Natural killer cell treated with Interleukin-12 subunit alpha and Interleukin-12 subunit beta and Interleukin-15 and Interleukin-18, amount 100 ng/mL, for 72 hours (primary cell): ENCODE results near the gene SLC38A2. TPM values are rescaled to one million over a fixed set of nuclear protein-coding genes. Genes with fewer than 3 reads are reported as not detected.
A peak's percentile ranks its signal among the peaks of the same experiment; 100 is the strongest.

Experiments used
- ATAC-seq, 2 donors: fragments of 150-1000 bp; cut with Tn5 transposase in 1 of 2; sonication (Bioruptor Pico), chemical (Tn5 transposase) in 1 of 2; 2 replicates each; pipeline ENCODE4 v1.10.0; 2021
- DNase-seq: peaks from one replicate; pipeline ENCODE4 v3.0.0; 2022; ENCODE audit warnings: low spot score
- H3K27ac Mint-ChIP-seq, 2 donors: 1 replicate in 1 of 2; 2 replicates in 1 of 2; pipeline ENCODE4 v1.8.0; 2022; ENCODE audit warnings: mixed read lengths in 2 of 2, mild to moderate bottlenecking in 1 of 2, moderate library complexity in 1 of 2
- H3K27me3 Mint-ChIP-seq, 2 donors: 1 replicate in 1 of 2; 2 replicates in 1 of 2; pipeline ENCODE4 v1.8.0; 2022; ENCODE audit warnings: mixed read lengths in 2 of 2
- H3K36me3 Mint-ChIP-seq: one replicate; pipeline ENCODE4 v1.8.0; 2022; ENCODE audit warnings: mixed read lengths
- H3K4me1 Mint-ChIP-seq, 2 donors: 1 replicate in 1 of 2; 2 replicates in 1 of 2; pipeline ENCODE4 v1.8.0; 2022; ENCODE audit warnings: low read depth in 2 of 2, mixed read lengths in 2 of 2, mild to moderate bottlenecking in 1 of 2
- H3K4me3 Mint-ChIP-seq: one replicate; pipeline ENCODE4 v1.8.0; 2022; ENCODE audit warnings: mixed read lengths
- H3K9me3 Mint-ChIP-seq: 2 replicates; pipeline ENCODE4 v1.8.0; 2022; ENCODE audit warnings: mixed read lengths
- total RNA-seq, 2 donors: library from RNA; stranded (reverse); gene quantifications; one replicate each; pipeline ENCODE4 v1.2.3, GENCODE V29; 2022

The SLC38A2 gene
- total RNA-seq, 2 donors from 2014 or later: 129 to 192 TPM

DNA sequence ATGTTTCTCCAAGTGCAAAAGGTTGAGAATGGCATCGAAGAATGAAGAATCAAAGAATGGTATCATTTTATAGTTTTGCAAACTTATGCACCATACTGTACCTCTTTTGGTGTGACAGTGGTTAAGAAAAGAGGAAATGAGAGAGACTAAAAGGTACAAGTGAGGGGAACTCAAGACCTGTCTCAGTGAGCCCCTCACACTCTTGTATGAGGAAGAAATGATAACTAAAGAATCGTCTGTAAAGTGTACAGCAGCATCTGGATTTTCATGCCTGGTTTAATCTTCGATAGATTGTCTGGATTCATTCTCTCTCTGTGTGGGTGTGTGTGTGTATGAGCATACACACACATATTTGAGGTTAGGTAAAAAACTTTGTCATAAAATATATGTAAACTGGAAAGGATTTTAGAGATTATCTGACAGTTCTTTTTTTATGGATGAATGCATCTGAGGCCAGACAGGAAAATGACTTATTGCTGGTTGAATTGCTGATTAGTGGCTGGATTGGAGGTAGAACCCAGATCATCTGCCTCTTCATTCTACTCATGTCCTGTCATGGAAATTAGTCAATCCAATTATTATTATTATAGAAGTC, 16.0 kb upstream of the SLC38A2 start:
- ATAC-seq: no peak
- Mint-ChIP-seq H3K27ac (no peak overlapping the region), H3K4me3 (no peak overlapping the region), H3K9me3 (no peaks in the 10 kb centered on the region), H3K27me3 (no peaks in the 10 kb centered on the region), H3K36me3 (no peaks in the 10 kb centered on the region), H3K4me1 (peaks cover 24 to 30% of the 10 kb centered on the region in 2 donors)
- DNase-seq: no peak

DNA sequence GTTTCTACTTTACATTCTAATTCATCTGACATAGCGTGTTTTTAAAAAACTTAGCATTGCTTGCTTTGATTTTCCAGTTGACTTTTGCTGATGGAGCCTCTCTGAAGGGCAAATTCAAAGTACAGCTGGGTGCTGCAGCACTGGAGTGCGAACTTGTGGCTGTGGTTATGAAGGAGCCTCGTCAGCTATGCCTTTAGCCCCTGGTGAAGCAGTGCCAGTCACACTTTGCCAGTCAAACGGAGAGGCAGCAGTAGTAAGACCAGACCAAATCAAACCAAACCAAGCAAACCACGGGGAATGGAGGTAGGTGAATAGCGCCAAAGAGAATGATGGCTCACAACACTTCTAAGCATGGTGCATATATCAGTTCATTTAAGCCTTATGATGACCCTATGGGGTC, 15.1 kb upstream of the SLC38A2 start:
- Mint-ChIP-seq H3K27ac (no peak overlapping the region), H3K4me1 (peaks cover 26 to 32% of the 10 kb centered on the region in 2 donors), H3K9me3 (no peaks in the 10 kb centered on the region), H3K4me3 (peak overlapping the region; percentile 34), H3K27me3 (no peaks in the 10 kb centered on the region), H3K36me3 (no peaks in the 10 kb centered on the region)
- no peak for DNase-seq
- ATAC-seq: no peak

DNA sequence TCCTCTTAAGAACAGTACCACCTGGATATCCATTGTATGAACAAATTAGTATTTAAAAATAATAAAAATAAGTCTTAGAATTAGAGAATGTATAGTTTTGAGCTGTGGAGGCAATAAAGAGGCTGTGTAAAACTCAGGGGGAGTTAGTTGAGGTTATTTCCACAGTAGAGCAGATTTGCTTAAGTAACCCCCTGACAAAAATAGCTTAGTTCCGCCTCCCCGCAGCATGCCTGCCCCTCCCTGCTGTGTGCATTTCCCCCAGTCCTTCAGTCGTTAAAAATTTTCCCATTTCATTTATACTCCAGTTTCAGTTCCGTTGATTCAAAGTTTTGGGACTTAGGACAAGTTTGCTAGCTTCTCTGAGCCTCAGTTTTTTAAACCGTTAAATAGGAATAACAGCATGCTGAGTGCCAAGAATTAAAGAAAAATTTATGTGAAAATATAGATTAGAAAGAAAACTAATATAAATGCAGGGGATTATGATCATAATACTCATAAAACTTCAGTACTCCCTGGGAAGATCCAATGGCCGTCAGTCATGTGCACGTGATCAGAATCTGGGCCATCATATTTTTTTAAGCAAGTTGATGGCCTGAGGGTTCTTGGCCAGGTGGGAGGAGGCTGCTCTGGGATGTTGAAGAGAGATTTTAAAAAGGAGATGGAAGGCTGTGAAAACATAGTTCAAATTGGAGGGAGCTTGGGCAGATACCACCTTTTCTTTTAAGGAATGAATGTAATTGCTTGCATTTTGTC, 14.5 kb upstream of the SLC38A2 start:
- no peak overlapping the region for H3K27ac Mint-ChIP-seq
- DNase-seq: no peak

DNA sequence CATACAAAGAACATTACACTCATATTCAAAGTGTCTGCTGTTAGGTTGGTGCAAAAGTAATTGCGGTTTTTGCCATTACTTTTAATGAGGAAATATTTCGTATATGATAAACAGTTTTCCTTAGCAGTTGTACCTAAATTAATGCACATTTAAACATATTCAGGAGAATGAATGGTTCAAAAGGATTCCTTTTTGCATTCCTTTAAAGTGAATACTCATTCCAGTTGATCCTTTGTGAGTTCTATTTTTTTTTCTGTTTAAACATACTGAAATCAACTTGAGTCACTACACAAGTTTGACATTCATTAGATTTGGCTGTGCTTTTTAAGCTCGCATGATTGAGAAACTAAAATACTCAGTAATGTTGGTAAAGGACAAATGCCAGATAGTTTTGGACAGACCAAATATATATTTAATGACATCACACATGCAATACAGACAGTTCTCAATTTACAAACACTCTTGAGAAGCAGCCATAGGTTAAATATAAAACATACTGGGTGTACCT, 13.8 kb upstream of the SLC38A2 start:
- H3K36me3 Mint-ChIP-seq: no peaks in the 10 kb centered on the region
- H3K27me3 Mint-ChIP-seq: no peaks in the 10 kb centered on the region
- DNase-seq (no peak), ATAC-seq (no peak)
- H3K9me3 Mint-ChIP-seq: no peaks in the 10 kb centered on the region
- no peak overlapping the region for H3K4me3 Mint-ChIP-seq
- no peak overlapping the region for H3K27ac Mint-ChIP-seq
- peaks cover 31 to 36% of the 10 kb centered on the region in 2 donors for H3K4me1 Mint-ChIP-seq

More for the DNA sequence above, 14.5 kb upstream of the SLC38A2 start:
- Mint-ChIP-seq H3K4me1 (peaks cover 31 to 36% of the 10 kb centered on the region in 2 donors), H3K27me3 (no peaks in the 10 kb centered on the region), H3K4me3 (peak overlapping the region; percentile 34), H3K9me3 (no peaks in the 10 kb centered on the region), H3K36me3 (no peaks in the 10 kb centered on the region)
- ATAC-seq: no peak

- Mint-ChIP-seq H3K4me1 (peaks cover 26 to 36% of the 10 kb centered on the region in 2 donors), H3K27ac (no peak overlapping the region), H3K27me3 (no peaks in the 10 kb centered on the region), H3K4me3 (no peak overlapping the region), H3K9me3 (no peaks in the 10 kb centered on the region), H3K36me3 (no peaks in the 10 kb centered on the region)
- no peak for ATAC-seq
- DNase-seq: no peak
Observed at GRCh38 chr12:46385438-46385837, 12.9 kb upstream of the SLC38A2 start.

GRCh38 chr12:46384451-46385309, 12.1 kb upstream of the SLC38A2 start:
- H3K27me3 Mint-ChIP-seq: no peaks in the 10 kb centered on the region
- peak overlapping the region; percentile 82 to 96 for H3K27ac Mint-ChIP-seq
- H3K9me3 Mint-ChIP-seq: no peaks in the 10 kb centered on the region
- ATAC-seq: no peak
- no peaks in the 10 kb centered on the region for H3K36me3 Mint-ChIP-seq
- H3K4me1 Mint-ChIP-seq: peaks cover 25 to 36% of the 10 kb centered on the region in 2 donors
- DNase-seq: no peak
- H3K4me3 Mint-ChIP-seq: peak overlapping the region; percentile 92

DNA sequence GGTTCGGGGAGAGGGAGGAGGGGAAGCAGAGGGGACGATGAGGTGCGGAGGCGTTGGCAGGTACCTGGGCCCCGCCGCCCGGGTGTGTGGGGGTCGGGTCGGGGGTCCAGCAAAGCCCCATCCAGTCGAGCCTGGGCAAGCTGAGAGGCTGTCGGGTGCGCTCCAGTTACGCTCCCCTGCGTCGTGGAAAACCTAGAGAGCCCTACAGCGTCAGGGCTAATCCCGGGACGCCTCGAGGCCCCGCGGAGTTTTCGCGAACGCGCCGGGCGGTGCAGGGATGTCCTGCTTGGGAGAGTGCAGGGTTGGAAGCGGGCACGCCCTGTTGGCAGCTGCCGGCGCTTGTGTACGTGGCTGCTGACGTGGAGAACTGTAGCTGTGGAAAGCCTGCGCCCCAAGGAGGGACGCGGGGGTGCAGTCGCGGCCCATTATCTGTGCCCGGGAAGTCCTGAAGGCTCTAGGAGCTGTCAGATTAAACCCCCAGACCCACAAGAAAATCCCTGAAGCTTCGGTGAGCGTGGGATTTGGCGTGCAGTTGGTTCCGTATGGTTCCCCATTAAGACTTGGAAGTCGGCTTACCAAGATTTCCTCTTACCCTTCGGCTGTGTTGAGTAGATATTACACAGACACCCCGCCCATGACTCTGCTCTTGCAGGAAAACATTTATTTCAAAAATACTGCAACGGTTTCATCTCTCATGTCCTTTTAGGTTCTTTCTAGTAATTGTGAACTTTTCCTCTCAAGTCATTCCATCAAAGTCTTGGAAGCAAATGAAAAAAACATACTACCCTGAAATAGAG, 11.3 kb upstream of the SLC38A2 start:
- peak overlapping the region; percentile 82 to 96 for H3K27ac Mint-ChIP-seq
- H3K36me3 Mint-ChIP-seq: no peaks in the 10 kb centered on the region
- no peaks in the 10 kb centered on the region for H3K27me3 Mint-ChIP-seq
- DNase-seq (peak; percentile 81), ATAC-seq (peak; percentile 76)
- H3K4me3 Mint-ChIP-seq: peak overlapping the region; percentile 92
- no peaks in the 10 kb centered on the region for H3K9me3 Mint-ChIP-seq
- peaks cover 25 to 36% of the 10 kb centered on the region in 2 donors for H3K4me1 Mint-ChIP-seq

DNA sequence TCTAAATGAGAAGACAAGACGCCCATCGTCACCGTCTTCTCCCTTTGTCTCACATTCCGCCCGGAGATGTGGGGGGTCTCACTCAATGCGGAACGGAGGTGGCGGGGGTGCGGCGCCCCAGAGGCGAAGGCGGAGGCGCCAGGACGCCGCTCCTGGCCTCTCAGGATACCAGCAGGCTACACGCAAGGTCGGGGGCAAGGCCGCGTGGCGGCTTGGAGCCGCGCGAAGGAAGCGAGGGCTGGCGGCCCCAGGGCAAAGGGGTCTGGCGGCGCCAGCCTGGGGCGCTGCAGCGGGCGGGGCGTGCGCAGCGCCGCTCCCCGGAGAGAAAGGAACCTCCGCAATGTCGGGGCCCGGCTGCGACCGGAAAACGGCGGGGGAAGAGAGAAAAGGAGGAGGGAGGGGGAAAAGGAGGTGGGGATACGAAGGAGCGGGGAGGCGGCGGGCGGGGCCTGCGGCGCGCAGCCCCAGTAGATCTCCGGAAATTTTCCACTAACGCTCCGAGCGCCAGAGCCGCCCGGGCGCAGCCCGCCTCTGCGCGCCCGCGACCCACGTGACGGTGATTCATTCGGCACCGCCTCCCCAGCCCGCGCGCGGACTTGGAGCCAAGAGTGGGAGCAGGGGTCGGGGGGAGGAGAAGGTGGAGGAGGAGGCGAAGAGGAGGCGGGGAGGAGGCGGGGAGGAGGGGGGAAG, 10.5 kb upstream of the SLC38A2 start:
- Mint-ChIP-seq H3K27ac (peak overlapping the region; percentile 82 to 96), H3K9me3 (no peaks in the 10 kb centered on the region), H3K4me3 (peak overlapping the region; percentile 92), H3K36me3 (no peaks in the 10 kb centered on the region), H3K4me1 (peaks cover 25 to 31% of the 10 kb centered on the region in 2 donors), H3K27me3 (no peaks in the 10 kb centered on the region)
- peak; percentile 95 to 96 for ATAC-seq
- peak; percentile 96 for DNase-seq

GRCh38 chr12:46382408-46382963, 9.9 kb upstream of the SLC38A2 start:
- Mint-ChIP-seq H3K4me3 (peak overlapping the region; percentile 92), H3K27me3 (no peaks in the 10 kb centered on the region), H3K27ac (peak overlapping the region; percentile 82 to 96), H3K4me1 (peaks cover 21 to 27% of the 10 kb centered on the region in 2 donors), H3K9me3 (no peaks in the 10 kb centered on the region), H3K36me3 (no peaks in the 10 kb centered on the region)
- DNase-seq: no peak
- no peak for ATAC-seq

DNA sequence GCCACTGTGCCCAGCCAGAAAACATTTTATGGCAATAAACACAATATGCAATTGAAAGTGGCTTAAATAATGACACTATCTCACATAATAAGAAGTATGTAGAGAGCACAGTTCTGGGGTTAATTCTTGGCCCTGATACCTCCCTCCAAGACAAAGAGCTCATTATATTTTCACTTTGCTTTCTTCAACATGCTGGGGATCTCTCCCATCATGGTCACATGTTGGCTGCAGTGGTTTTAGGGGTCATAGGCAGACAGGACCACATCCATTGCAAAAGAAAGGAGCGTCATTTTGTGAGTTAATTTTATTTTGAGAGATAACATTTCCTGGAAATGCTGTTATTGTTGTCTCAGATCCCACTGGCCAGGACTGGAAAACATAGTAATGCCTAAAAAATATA, 8.3 kb upstream of the SLC38A2 start:
- no peaks in the 10 kb centered on the region for H3K9me3 Mint-ChIP-seq
- no peaks in the 10 kb centered on the region for H3K36me3 Mint-ChIP-seq
- peaks cover 14 to 20% of the 10 kb centered on the region in 2 donors for H3K4me1 Mint-ChIP-seq
- no peak overlapping the region for H3K27ac Mint-ChIP-seq
- H3K4me3 Mint-ChIP-seq: no peak overlapping the region
- DNase-seq (no peak), ATAC-seq (no peak)
- no peaks in the 10 kb centered on the region for H3K27me3 Mint-ChIP-seq

DNA sequence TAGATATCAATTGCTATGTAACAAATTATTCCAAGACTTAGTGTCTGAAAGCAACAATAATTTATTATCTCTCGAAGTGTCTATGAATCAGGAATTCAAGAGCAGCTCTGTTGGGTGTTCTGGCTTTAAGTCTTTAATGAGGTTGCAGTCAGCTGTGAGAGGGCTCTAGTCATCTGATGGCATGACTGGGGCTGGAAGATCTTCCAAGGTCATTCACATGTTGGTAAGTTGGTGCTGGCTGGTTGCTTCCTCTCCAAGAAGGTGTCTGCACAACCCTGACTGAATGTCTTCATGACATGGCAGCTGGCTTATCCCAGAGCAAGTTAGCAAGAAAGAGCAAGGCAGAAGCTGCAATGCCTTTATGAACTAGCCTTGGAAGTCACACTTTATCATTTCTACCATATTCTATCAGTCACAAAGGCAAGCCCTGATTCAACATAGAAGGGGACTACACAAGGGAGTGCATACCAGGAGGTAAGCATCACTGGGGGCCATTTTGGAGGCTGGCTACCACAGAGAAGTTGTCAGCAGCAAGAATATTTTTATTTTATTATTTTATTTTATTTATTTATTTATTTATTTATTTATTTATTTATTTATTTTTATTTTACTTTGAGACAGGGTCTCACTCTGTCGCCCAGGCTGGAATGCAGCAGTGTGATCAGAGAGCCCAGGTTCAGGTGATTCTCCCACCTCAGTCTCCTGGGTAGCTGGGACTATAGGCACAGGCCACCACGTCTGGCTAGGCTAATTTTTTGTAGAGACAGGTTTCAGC, 7.6 kb upstream of the SLC38A2 start:
- ATAC-seq: no peak
- H3K27me3 Mint-ChIP-seq: no peaks in the 10 kb centered on the region
- H3K4me3 Mint-ChIP-seq: no peak overlapping the region
- H3K36me3 Mint-ChIP-seq: no peaks in the 10 kb centered on the region
- peaks cover 14 to 16% of the 10 kb centered on the region in 2 donors for H3K4me1 Mint-ChIP-seq
- H3K27ac Mint-ChIP-seq: no peak overlapping the region
- no peaks in the 10 kb centered on the region for H3K9me3 Mint-ChIP-seq
- DNase-seq: no peak

DNA sequence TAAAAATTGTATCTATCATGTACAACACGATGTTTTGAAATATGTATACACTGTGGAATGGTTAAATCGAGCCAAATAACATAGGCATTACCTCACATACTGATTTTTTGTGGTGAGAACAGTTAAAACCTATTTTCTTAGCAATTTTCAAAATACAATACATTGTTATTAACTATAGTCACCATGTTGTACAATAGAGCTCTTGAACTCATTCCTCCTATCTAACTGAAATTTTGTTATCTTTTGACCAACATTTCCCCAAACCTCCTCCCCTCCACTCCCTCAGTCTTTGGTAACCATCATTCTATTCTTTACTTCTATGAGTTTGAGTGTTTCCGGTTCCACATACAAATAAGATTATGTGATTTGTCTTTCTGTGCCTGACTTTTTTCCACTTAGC, 6.8 kb upstream of the SLC38A2 start:
- ATAC-seq (no peak), DNase-seq (no peak)
- no peaks in the 10 kb centered on the region for H3K36me3 Mint-ChIP-seq
- H3K27ac Mint-ChIP-seq: no peak overlapping the region
- H3K4me1 Mint-ChIP-seq: peaks cover 13 to 14% of the 10 kb centered on the region in 2 donors
- no peak overlapping the region for H3K4me3 Mint-ChIP-seq
- H3K9me3 Mint-ChIP-seq: no peaks in the 10 kb centered on the region
- H3K27me3 Mint-ChIP-seq: no peaks in the 10 kb centered on the region
